A549 (cell line): ENCODE data around the gene PAPPA2. TPM values are rescaled to one million over a fixed set of nuclear protein-coding genes. Genes with fewer than 3 reads are reported as not detected.
A peak's percentile ranks its signal among the peaks of the same experiment; 100 is the strongest.
"Not testable (repeated sequence)": the region's sequence is repeated elsewhere in the genome, so short reads cannot be mapped to it uniquely, and the experiment has no call there.

Experiments used
- ATAC-seq, 2 experiments: fragments of 200-7000 bp in 1 of 2; fragments of >200 bp in 1 of 2; cut with Nextera tagmentation in 1 of 2; cut with Tn5 transposase in 1 of 2; 3 replicates each; pipeline versions ENCODE4 v1.8.0 to v1.9.1; 2018 to 2020; ENCODE audit warnings: mild to moderate bottlenecking in 1 of 2, moderate library complexity in 1 of 2
- CTCF ChIA-PET: fragments of 300-600 bp; sonication (Branson Sonifier 250); formaldehyde crosslinking; extraction: SDS; loops from one replicate; lab custom pipeline; 2021; ENCODE audit warnings: antibody characterized with exemption, inconsistent platforms; lab: Yijun Ruan, JAX
- POLR2A ChIA-PET: fragments of 350-600 bp; formaldehyde crosslinking; extraction: SDS; loops from one replicate; lab custom pipeline; 2021; ENCODE audit warnings: antibody characterized with exemption, inconsistent platforms; lab: Yijun Ruan, JAX
- DNase-seq, 2 experiments: peaks; one replicate each; pipeline versions ENCODE4 v3.0.0 to v3.0.0-alpha.2; 2011 to 2016; ENCODE audit warnings: low read depth in 1 of 2, low spot score in 1 of 2
- FAIRE-seq: peaks from 2 replicates; lab custom pipeline; 2011; peaks lifted over from hg19 to GRCh38; lab: Jason Lieb, UNC
- H3K27ac ChIP-seq, 2 experiments: fragments of >200 bp; sonication (Bioruptor Twin); formaldehyde crosslinking; 3 replicates each; pipeline ENCODE4 v1.5.1; 2016 to 2017
- H3K4me1 ChIP-seq: fragments of >200 bp; sonication (Bioruptor Twin); formaldehyde crosslinking; 3 replicates; pipeline ENCODE4 v1.6.1; 2016
- H3K4me2 ChIP-seq: fragments of >200 bp; sonication (Bioruptor Twin); formaldehyde crosslinking; 3 replicates; pipeline ENCODE4 v1.6.1; 2016
- H3K4me3 ChIP-seq: fragments of >200 bp; sonication (Bioruptor Twin); formaldehyde crosslinking; 3 replicates; pipeline ENCODE4 v1.5.1; 2016
- H3K9me3 ChIP-seq: fragments of >200 bp; sonication (Bioruptor Twin); formaldehyde crosslinking; 3 replicates; pipeline ENCODE4 v1.6.1; 2016
- BHLHE40 ChIP-seq: IDR thresholded peaks from 2 replicates; pipeline ENCODE4 v1.6.1; 2012; ENCODE audit warnings: low read depth, low read length, inconsistent platforms
- CBX8 ChIP-seq: fragments of 200-600 bp; sonication (generic); IDR thresholded peaks from 2 replicates; pipeline ENCODE4 v1.6.1; 2016
- CHD2 ChIP-seq: fragments of 150-350 bp; IDR thresholded peaks from 2 replicates; pipeline ENCODE4 v1.6.1; 2014; ENCODE audit warnings: low read length; ENCODE audit not compliant: partially characterized antibody
- CTCF ChIP-seq: fragments of >200 bp; sonication (Bioruptor Twin); formaldehyde crosslinking; IDR thresholded peaks from 3 replicates; pipeline ENCODE4 v1.5.1; 2016
- EHF ChIP-seq: fragments of 250-450 bp; sonication (Bioruptor Pico); IDR thresholded peaks from 2 replicates; pipeline ENCODE4 v1.5.0; 2020; ENCODE audit warnings: mild to moderate bottlenecking
- EP300 ChIP-seq, 2 experiments: fragments of >200 bp; sonication (Bioruptor Twin); formaldehyde crosslinking; IDR thresholded peaks; 2 replicates in 1 of 2; 3 replicates in 1 of 2; pipeline ENCODE4 v1.6.1; 2016 to 2017
- FOSB ChIP-seq: fragments of 250-450 bp; sonication (Bioruptor Pico); IDR thresholded peaks from 2 replicates; pipeline ENCODE4 v1.5.0; 2020; ENCODE audit warnings: mild to moderate bottlenecking, moderate library complexity
- FOXS1 ChIP-seq: fragments of 250-450 bp; sonication (Bioruptor Pico); IDR thresholded peaks from 2 replicates; pipeline ENCODE4 v1.5.0; 2020; ENCODE audit warnings: mild to moderate bottlenecking, moderate library complexity
- HDAC2 ChIP-seq: fragments of 200-600 bp; sonication (generic); IDR thresholded peaks from 2 replicates; pipeline ENCODE4 v1.6.1; 2016
- HOXB13 ChIP-seq: fragments of 250-450 bp; sonication (Bioruptor Pico); IDR thresholded peaks from 2 replicates; pipeline ENCODE4 v1.5.0; 2020; ENCODE audit warnings: low read depth, mild to moderate bottlenecking, moderate library complexity
- HOXB5 ChIP-seq: fragments of 250-450 bp; sonication (Bioruptor Pico); IDR thresholded peaks from 2 replicates; pipeline ENCODE4 v1.5.0; 2020; ENCODE audit warnings: mild to moderate bottlenecking, moderate library complexity
- MAX ChIP-seq: IDR thresholded peaks from 2 replicates; pipeline ENCODE4 v1.6.1; 2012
- NFE2L2 ChIP-seq: fragments of 150-350 bp; conservative IDR thresholded peaks from 2 replicates; pipeline ENCODE4 v1.6.1; 2014; ENCODE audit warnings: low read length
- NR3C1 ChIP-seq: fragments of >200 bp; sonication (Bioruptor Twin); formaldehyde crosslinking; IDR thresholded peaks from 3 replicates; pipeline ENCODE4 v1.6.1; 2017
- PBX3 ChIP-seq: IDR thresholded peaks from 2 replicates; pipeline ENCODE4 v1.6.1; 2012
- POLR2AphosphoS2 ChIP-seq: conservative IDR thresholded peaks from 2 replicates; pipeline ENCODE4 v1.6.1; 2012; ENCODE audit warnings: low read length, improper control_type of control experiment, inconsistent platforms
- RAD21 ChIP-seq, 2 experiments: fragments of >200 bp in 1 of 2; sonication (Bioruptor Twin) in 1 of 2; formaldehyde crosslinking in 1 of 2; IDR thresholded peaks in 1 of 2; conservative IDR thresholded peaks in 1 of 2; 2 replicates in 1 of 2; 3 replicates in 1 of 2; pipeline ENCODE4 v1.6.1; 2012 to 2018; ENCODE audit warnings: inconsistent platforms in 1 of 2
- REST ChIP-seq: fragments of 200-600 bp; sonication (generic); IDR thresholded peaks from 2 replicates; pipeline ENCODE4 v1.6.1; 2016; ENCODE audit warnings: antibody characterized with exemption, mild to moderate bottlenecking, moderate library complexity
- RFX5 ChIP-seq: fragments of 450-650 bp; IDR thresholded peaks from 2 replicates; pipeline ENCODE4 v1.7.1; 2014; ENCODE audit warnings: antibody characterized with exemption, mild to moderate bottlenecking, moderate library complexity
- SMC3 ChIP-seq: fragments of >200 bp; sonication (Bioruptor Twin); formaldehyde crosslinking; IDR thresholded peaks from 3 replicates; pipeline ENCODE4 v1.6.1; 2018; ENCODE audit warnings: inconsistent platforms
- SREBF2 ChIP-seq: fragments of 450-650 bp; IDR thresholded peaks from 2 replicates; pipeline ENCODE4 v1.6.1; 2014; ENCODE audit warnings: mild to moderate bottlenecking, moderate library complexity
- TFCP2L1 ChIP-seq: fragments of 250-450 bp; sonication (Bioruptor Pico); IDR thresholded peaks from 2 replicates; pipeline ENCODE4 v1.5.0; 2021; ENCODE audit warnings: mild to moderate bottlenecking
- ZNF302 ChIP-seq: fragments of 250-450 bp; sonication (Bioruptor Pico); IDR thresholded peaks from 2 replicates; pipeline ENCODE4 v1.9.0; 2021; ENCODE audit warnings: inconsistent platforms, mild to moderate bottlenecking, moderate library complexity
- ZSCAN20 ChIP-seq: fragments of 250-450 bp; sonication (Bioruptor Pico); IDR thresholded peaks from 2 replicates; pipeline ENCODE4 v1.8.0; 2022; ENCODE audit warnings: mild to moderate bottlenecking, moderate library complexity
- WGBS: methylation state at CpG from one replicate; pipeline ENCODE4 v1.1.6; 2017; ENCODE audit errors: missing lambda C conversion rate; 5-methylcytosine and 5-hydroxymethylcytosine counted together
- polyA plus RNA-seq, 4 experiments: library from polyadenylated mRNA; depleted of rRNA in 3 of 4; stranded (reverse); fragments of >200 nt; fragmentation: RNase III in 1 of 4; extraction: RNeasy Plus Mini Kit Qiagen cat#74134 plus additional on column Dnase treatment in 1 of 4; gene quantifications; 2 replicates in 3 of 4; 3 replicates in 1 of 4; pipeline ENCODE4 v1.2.3, GENCODE V29; 2011 to 2017
- TF ChIP-seq, protein P1 (sequence below): fragments of 150-350 bp; IDR thresholded peaks from 2 replicates; pipeline ENCODE4 v1.6.1; 2014; ENCODE audit warnings: low read depth, mild to moderate bottlenecking, low read length

Gene PAPPA2
- polyA plus RNA-seq, 2 of the 4 experiments (the other 2 are of a cell fraction), result 0.03 to 0.72 TPM

DNA sequence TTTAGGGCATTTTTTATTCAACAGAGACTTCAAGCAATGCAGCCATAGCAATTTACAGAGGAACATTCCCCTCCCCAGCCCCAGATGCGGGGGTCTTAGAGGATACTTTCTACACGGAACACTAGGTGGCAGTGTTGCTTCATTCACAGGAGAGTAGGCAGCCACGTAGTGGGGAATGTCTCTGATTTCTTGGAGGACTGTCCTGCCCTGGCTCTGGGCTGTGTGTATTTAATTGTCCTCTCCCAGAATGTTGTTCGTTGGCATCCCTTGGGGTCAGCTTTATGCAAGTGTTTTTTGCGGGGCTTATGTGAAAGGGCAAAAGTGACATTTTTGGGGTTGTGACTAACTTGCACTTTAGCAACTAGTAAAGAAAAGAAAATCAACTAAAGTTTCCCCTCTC is 96.9 kb downstream of the PAPPA2 start:
- DNase-seq, result peak; percentile 55 to 56
- Histone ChIP-seq H3K4me1 (no peaks in the 10 kb centered on the region), H3K9me3 (no peaks in the 10 kb centered on the region), H3K27ac (no peak overlapping the region), H3K4me2 (no peak overlapping the region), H3K4me3 (no peak overlapping the region)
- FAIRE-seq, result no peak
- TF ChIP-seq SMC3, result peak; percentile 69
- TF ChIP-seq MAX, result no peak
- TF ChIP-seq CTCF, result peak; percentile 85
- no peak for TF ChIP-seq RFX5
- TF ChIP-seq RAD21 (conservative IDR thresholded peaks at IDR 0.05 in 1 of 2, IDR thresholded peaks at IDR 0.05 in 1 of 2), result peak; percentile 82 to 93
- no peak for TF ChIP-seq BHLHE40
- CTCF ChIA-PET, result interaction anchor here (0.6 to 4.9 kb wide), 37 partner anchors 10 to 1405 kb away, joined by 3 to 68 read pairs (median 4); no protein-coding TSS in a partner anchor
- peak; percentile 90 to 98 for ATAC-seq
- 4% methylated on average over 5 of the region's 5 CpGs for WGBS
- POLR2A ChIA-PET, result no interaction called here

GRCh38 chr1:176560681-176561080 is 97.7 kb downstream of the PAPPA2 start:
- no peak overlapping the region for H3K4me3 ChIP-seq
- ChIA-PET POLR2A (no interaction called here), CTCF (interaction anchor here (0.6 to 4.9 kb wide), 24 partner anchors 9 to 1406 kb away, joined by 3 to 68 read pairs (median 4); no protein-coding TSS in a partner anchor)
- H3K4me1 ChIP-seq, result no peaks in the 10 kb centered on the region
- H3K27ac ChIP-seq, result no peak overlapping the region
- H3K4me2 ChIP-seq, result no peak overlapping the region
- no peaks in the 10 kb centered on the region for H3K9me3 ChIP-seq
- TF ChIP-seq HOXB5 (no peak), ZSCAN20 (no peak), EHF (CRISPR knock-in tag) (no peak), FOSB (CRISPR knock-in tag) (no peak), HDAC2 (no peak), CHD2 (no peak), TFCP2L1 (no peak), NR3C1 (no peak), POLR2AphosphoS2 (no peak), ZNF302 (CRISPR knock-in tag) (no peak), CBX8 (no peak), EP300 (IDR thresholded peaks at IDR 0.05) (no peak), SREBF2 (no peak), FOXS1 (CRISPR knock-in tag) (no peak), NFE2L2 (no peak), HOXB13 (CRISPR knock-in tag) (no peak), REST (no peak), PBX3 (no peak)
- TF ChIP-seq, protein P1, sequence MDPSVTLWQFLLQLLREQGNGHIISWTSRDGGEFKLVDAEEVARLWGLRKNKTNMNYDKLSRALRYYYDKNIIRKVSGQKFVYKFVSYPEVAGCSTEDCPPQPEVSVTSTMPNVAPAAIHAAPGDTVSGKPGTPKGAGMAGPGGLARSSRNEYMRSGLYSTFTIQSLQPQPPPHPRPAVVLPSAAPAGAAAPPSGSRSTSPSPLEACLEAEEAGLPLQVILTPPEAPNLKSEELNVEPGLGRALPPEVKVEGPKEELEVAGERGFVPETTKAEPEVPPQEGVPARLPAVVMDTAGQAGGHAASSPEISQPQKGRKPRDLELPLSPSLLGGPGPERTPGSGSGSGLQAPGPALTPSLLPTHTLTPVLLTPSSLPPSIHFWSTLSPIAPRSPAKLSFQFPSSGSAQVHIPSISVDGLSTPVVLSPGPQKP, result no peak
- TF ChIP-seq, all 56 proteins: peak for 0
- FAIRE-seq, result no peak
- ATAC-seq, result no peak
- DNase-seq, result no peak
- WGBS, result 57% methylated on average over 3 of the region's 4 CpGs

DNA sequence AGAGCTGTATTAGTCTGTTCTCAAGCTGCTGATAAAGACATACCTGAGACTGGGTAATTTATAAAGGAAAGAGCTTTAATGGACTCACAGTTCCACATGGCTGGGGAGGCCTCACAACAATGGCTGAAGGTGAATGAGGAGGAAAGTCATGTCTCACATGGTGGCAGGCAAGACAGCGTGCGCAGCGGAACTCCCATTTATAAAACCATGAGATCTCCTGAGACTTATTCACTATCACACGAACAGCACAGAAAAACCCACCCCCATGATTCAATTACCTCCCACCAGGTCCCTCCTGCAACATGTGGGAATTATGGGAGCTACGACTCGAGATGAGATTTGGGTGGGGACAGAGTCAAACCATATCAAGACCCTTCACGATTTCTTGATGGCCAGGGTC is 98.8 kb downstream of the PAPPA2 start:
- H3K4me2 ChIP-seq, ATAC-seq, H3K9me3 ChIP-seq, DNase-seq, FAIRE-seq, H3K4me3 ChIP-seq, H3K4me1 ChIP-seq, H3K27ac ChIP-seq, POLR2A ChIA-PET: not testable (repeated sequence)
- WGBS, result 50% methylated on average over 7 of the region's 7 CpGs
- CTCF ChIA-PET, result interaction anchor here (1.7 to 4.9 kb wide), 3 partner anchors 8 to 282 kb away, joined by 7 to 68 read pairs (median 24); no protein-coding TSS in a partner anchor
